H9 (cell line): ENCODE measurements around the gene ZAP70. TPM values are rescaled to one million over a fixed set of nuclear protein-coding genes. Genes with fewer than 3 reads are reported as not detected.
"Not testable (repeated sequence)": the region's sequence is repeated elsewhere in the genome, so short reads cannot be mapped to it uniquely, and the experiment has no call there.

Source experiments
- DNase-seq: peaks from one replicate; pipeline ENCODE4 v3.0.0-alpha.2; 2017
- H2AFZ ChIP-seq: one replicate; pipeline ENCODE4 v1.6.1; 2013; ENCODE audit warnings: mild to moderate bottlenecking, low read length, control low read depth, moderate library complexity
- H2AK5ac ChIP-seq: 2 replicates; pipeline ENCODE4 v1.6.1; 2013; ENCODE audit warnings: low read length, control low read depth, mixed read lengths; ENCODE audit not compliant: insufficient read length
- H2BK120ac ChIP-seq: one replicate; pipeline ENCODE4 v1.6.1; 2013; ENCODE audit warnings: low read depth, mild to moderate bottlenecking, low read length, control low read depth, inconsistent platforms; ENCODE audit not compliant: poor library complexity, severe bottlenecking
- H2BK12ac ChIP-seq: 2 replicates; pipeline ENCODE4 v1.6.1; 2013; ENCODE audit warnings: low read length, control low read depth, mixed read lengths, low read depth; ENCODE audit not compliant: insufficient read length
- H2BK15ac ChIP-seq: 2 replicates; pipeline ENCODE4 v1.6.1; 2013; ENCODE audit warnings: low read depth, low read length, control low read depth
- H2BK20ac ChIP-seq: one replicate; pipeline ENCODE4 v1.6.1; 2013; ENCODE audit warnings: low read depth, mild to moderate bottlenecking, low read length, control low read depth, inconsistent platforms; ENCODE audit not compliant: poor library complexity, severe bottlenecking
- H2BK5ac ChIP-seq: 2 replicates; pipeline ENCODE4 v1.6.1; 2013; ENCODE audit warnings: low read length, control low read depth, mixed read lengths; ENCODE audit not compliant: insufficient read length
- H3K14ac ChIP-seq: 2 replicates; pipeline ENCODE4 v1.6.1; 2013; ENCODE audit warnings: low read length, control low read depth; ENCODE audit not compliant: insufficient read depth
- H3K18ac ChIP-seq: 2 replicates; pipeline ENCODE4 v1.6.1; 2013; ENCODE audit warnings: low read depth, mild to moderate bottlenecking, mixed read lengths, low read length, control low read depth; ENCODE audit not compliant: insufficient read length
- H3K23ac ChIP-seq: 2 replicates; pipeline ENCODE4 v1.6.1; 2013; ENCODE audit warnings: low read length, control low read depth, mixed read lengths, low read depth; ENCODE audit not compliant: insufficient read length
- H3K23me2 ChIP-seq: 2 replicates; pipeline ENCODE4 v1.6.1; 2013; ENCODE audit warnings: low read depth, mild to moderate bottlenecking, mixed read lengths, low read length, control low read depth; ENCODE audit not compliant: insufficient read length, poor library complexity, severe bottlenecking
- H3K27ac ChIP-seq: 2 replicates; pipeline ENCODE4 v1.5.1; 2013; ENCODE audit warnings: low read length, control low read depth, mixed read lengths, low read depth; ENCODE audit not compliant: insufficient read length
- H3K27me3 ChIP-seq: 2 replicates; pipeline ENCODE4 v1.6.1; 2013; ENCODE audit warnings: low read length, control low read depth, inconsistent platforms; ENCODE audit not compliant: insufficient read depth
- H3K4ac ChIP-seq: 2 replicates; pipeline ENCODE4 v1.6.1; 2013; ENCODE audit warnings: low read depth, mild to moderate bottlenecking, control low read depth, inconsistent platforms, low read length, moderate library complexity
- H3K4me1 ChIP-seq: 2 replicates; pipeline ENCODE4 v1.6.1; 2013; ENCODE audit warnings: low read length, control low read depth, inconsistent platforms; ENCODE audit not compliant: insufficient read depth
- H3K4me2 ChIP-seq: 2 replicates; pipeline ENCODE4 v1.6.1; 2013; ENCODE audit warnings: low read length, control low read depth, mixed read lengths; ENCODE audit not compliant: insufficient read length, insufficient read depth
- H3K56ac ChIP-seq: 2 replicates; pipeline ENCODE4 v1.6.1; 2013; ENCODE audit warnings: low read depth, mild to moderate bottlenecking, mixed read lengths, low read length, control low read depth; ENCODE audit not compliant: insufficient read length
- H3K79me1 ChIP-seq: 2 replicates; pipeline ENCODE4 v1.6.1; 2013; ENCODE audit warnings: low read depth, mild to moderate bottlenecking, moderate library complexity, low read length, control low read depth, inconsistent platforms; ENCODE audit not compliant: insufficient read depth, poor library complexity, severe bottlenecking
- H3K79me2 ChIP-seq: 2 replicates; pipeline ENCODE4 v1.6.1; 2013; ENCODE audit warnings: low read length, control low read depth, inconsistent platforms; ENCODE audit not compliant: insufficient read depth
- H3K9ac ChIP-seq: 2 replicates; pipeline ENCODE4 v1.6.1; 2013; ENCODE audit warnings: low read length, control low read depth, mixed read lengths; ENCODE audit not compliant: insufficient read length; ENCODE audit errors: extremely low read depth
- H3K9me3 ChIP-seq: one replicate; pipeline ENCODE4 v1.6.1; 2013; ENCODE audit warnings: low read depth, low read length, inconsistent platforms; ENCODE audit not compliant: control insufficient read depth
- H3T11ph ChIP-seq: one replicate; pipeline ENCODE4 v1.6.1; 2013; ENCODE audit warnings: mild to moderate bottlenecking, low read length, control low read depth, inconsistent platforms
- H4K20me1 ChIP-seq: one replicate; pipeline ENCODE4 v1.6.1; 2013; ENCODE audit not compliant: control insufficient read depth, insufficient read length, insufficient read depth
- H4K5ac ChIP-seq: 2 replicates; pipeline ENCODE4 v1.6.1; 2013; ENCODE audit warnings: low read depth, mild to moderate bottlenecking, mixed read lengths, low read length, control low read depth; ENCODE audit not compliant: insufficient read length
- H4K8ac ChIP-seq: replicated peaks from 2 replicates; pipeline ENCODE4 v1.6.1; 2013; ENCODE audit warnings: low read length, control low read depth, mixed read lengths, low read depth; ENCODE audit not compliant: insufficient read length
- H4K91ac ChIP-seq: 2 replicates; pipeline ENCODE4 v1.6.1; 2013; ENCODE audit warnings: low read depth, mild to moderate bottlenecking, moderate library complexity, mixed read lengths, low read length, control low read depth; ENCODE audit not compliant: insufficient read length
- H3K27ac Mint-ChIP-seq, 3 experiments: 2 replicates in 2 of 3; 3 replicates in 1 of 3; pipeline ENCODE4 v1.8.0; 2020 to 2021; ENCODE audit warnings: mixed read lengths in 3 of 3, mild to moderate bottlenecking in 1 of 3, moderate library complexity in 1 of 3
- H3K27me3 Mint-ChIP-seq: 2 replicates; pipeline ENCODE4 v1.8.0; 2021; ENCODE audit warnings: low read depth, mild to moderate bottlenecking, moderate library complexity, mixed read lengths
- H3K36me3 Mint-ChIP-seq, 3 experiments: 2 replicates in 2 of 3; 3 replicates in 1 of 3; pipeline ENCODE4 v1.8.0; 2020 to 2021; ENCODE audit warnings: low read depth in 3 of 3, mixed read lengths in 3 of 3; ENCODE audit not compliant: insufficient read depth in 1 of 3
- H3K4me1 Mint-ChIP-seq, 2 experiments: 2 replicates each; pipeline ENCODE4 v1.8.0; 2020; ENCODE audit warnings: mixed read lengths in 2 of 2
- H3K4me3 Mint-ChIP-seq, 2 experiments: 2 replicates in 1 of 2; 3 replicates in 1 of 2; pipeline ENCODE4 v1.8.0; 2020 to 2021; ENCODE audit warnings: mild to moderate bottlenecking in 2 of 2, mixed read lengths in 2 of 2, moderate library complexity in 1 of 2
- H3K9me3 Mint-ChIP-seq, 2 experiments: 2 replicates in 1 of 2; 3 replicates in 1 of 2; pipeline ENCODE4 v1.8.0; 2020; ENCODE audit warnings: mild to moderate bottlenecking in 2 of 2, mixed read lengths in 2 of 2, moderate library complexity in 1 of 2
- CTCF ChIP-seq: fragments of 200-600 bp; sonication (generic); conservative IDR thresholded peaks from 3 replicates; pipeline ENCODE4 v1.8.0; 2021; ENCODE audit warnings: antibody characterized with exemption, mild to moderate bottlenecking
- WGBS: extraction: QIAGEN DNeasy Blood & Tissue Kit; methylation state at CpG from one replicate; pipeline ENCODE4 v1.1.7; 2013; ENCODE audit warnings: missing lambda C conversion rate, low lambda C conversion rate, mixed read lengths; ENCODE audit not compliant: insufficient read length; ENCODE audit errors: extremely low coverage; 5-methylcytosine and 5-hydroxymethylcytosine counted together
- total RNA-seq: library from RNA; stranded (reverse); gene quantifications from 2 replicates; pipeline ENCODE4 v1.2.1, GENCODE V29; 2021

Gene ZAP70
- total RNA-seq, 1 experiment from 2014 or later = 0.24 TPM

- no peak overlapping the region for H3K4ac ChIP-seq
- H3K9me3 Mint-ChIP-seq = peaks cover 26 to 45% of the 10 kb centered on the region in 2 experiments
- H3K4me3 Mint-ChIP-seq = no peak overlapping the region
- no peak overlapping the region for H3K18ac ChIP-seq
- H2BK12ac ChIP-seq = no peak overlapping the region
- H4K91ac ChIP-seq = no peak overlapping the region
- no peak overlapping the region for H3K14ac ChIP-seq
- no peak overlapping the region for H4K5ac ChIP-seq
- no peaks in the 10 kb centered on the region for H3K79me1 ChIP-seq
- no peak for DNase-seq
- H2BK20ac ChIP-seq = no peak overlapping the region
- no peaks in the 10 kb centered on the region for H3K79me2 ChIP-seq
- H3K23me2 ChIP-seq = no peaks in the 10 kb centered on the region
- no peak overlapping the region for H2BK15ac ChIP-seq
- TF ChIP-seq CTCF = no peak
- H3K4me2 ChIP-seq = no peak overlapping the region
- no peaks in the 10 kb centered on the region for H3K27me3 Mint-ChIP-seq
- H3K27ac Mint-ChIP-seq = 0 out of 7 replicates have a peak overlapping the region, but pooled peaks of 1 of the 3 experiments have one; percentile 31
- no peak overlapping the region for H3K9ac ChIP-seq
- H2AK5ac ChIP-seq = no peak overlapping the region
- no peak overlapping the region for H3K56ac ChIP-seq
- no peak overlapping the region for H3T11ph ChIP-seq
- H2BK5ac ChIP-seq = no peak overlapping the region
- H3K36me3 Mint-ChIP-seq = peaks cover 0 to 31% (median 2%) of the 10 kb centered on the region in 3 experiments; a peak in 5 of 7 replicates
- no peak overlapping the region for H3K27ac ChIP-seq
- no peak overlapping the region for H2BK120ac ChIP-seq
- H3K4me1 Mint-ChIP-seq = peaks cover 6 to 10% of the 10 kb centered on the region in 2 experiments
- no peak overlapping the region for H3K23ac ChIP-seq
- H4K20me1 ChIP-seq = no peaks in the 10 kb centered on the region
- no CpG with 5 or more reads among the region's 1 CpG for WGBS
- no peaks in the 10 kb centered on the region for H3K9me3 ChIP-seq
- no peak overlapping the region for H2AFZ ChIP-seq
- no peaks in the 10 kb centered on the region; the same call in 1 of the 2 replicates for H3K27me3 ChIP-seq
- H4K8ac ChIP-seq = no peak overlapping the region
- H3K4me1 ChIP-seq = no peaks in the 10 kb centered on the region
These were observed 35.1 kb upstream of the ZAP70 start for GRCh38 chr2:97678298-97678697.

- no CpG with 5 or more reads among the region's 3 CpGs for WGBS
- not testable (repeated sequence) for H4K20me1 ChIP-seq, H2AFZ ChIP-seq, H3K4me1 ChIP-seq, H4K91ac ChIP-seq, H3K27me3 ChIP-seq, H4K8ac ChIP-seq, H3K27me3 Mint-ChIP-seq, H3K4me3 Mint-ChIP-seq, H3K4me2 ChIP-seq, H3K9ac ChIP-seq, DNase-seq, H3K56ac ChIP-seq, H2AK5ac ChIP-seq, H2BK5ac ChIP-seq, H3K23ac ChIP-seq, H3K23me2 ChIP-seq, H3K27ac Mint-ChIP-seq, H2BK15ac ChIP-seq, H2BK120ac ChIP-seq, H3K14ac ChIP-seq, H3K9me3 ChIP-seq, H3K36me3 Mint-ChIP-seq, H3K79me1 ChIP-seq, H3T11ph ChIP-seq, H3K27ac ChIP-seq, H3K79me2 ChIP-seq, H2BK20ac ChIP-seq, H3K18ac ChIP-seq, H3K4ac ChIP-seq, H4K5ac ChIP-seq, H2BK12ac ChIP-seq
- Mint-ChIP-seq H3K9me3 (peaks cover 7 to 12% of the 10 kb centered on the region in 2 experiments; a peak in 4 of 5 replicates), H3K4me1 (peaks cover 17 to 19% of the 10 kb centered on the region in 2 experiments)
These were observed 26.1 kb upstream of the ZAP70 start for GRCh38 chr2:97687235-97687634.
